ENCODE results near the gene CTIF.

CTIF gene

GRCh38 chr18:48780201-48780912, 241.5 kb downstream of the CTIF start:
- no peak overlapping the region for H3K27ac ChIP-seq (ENCODE audit: insufficient read depth, low read length, poor library complexity, severe bottlenecking)
- H3K27me3 ChIP-seq (replicated peaks; ENCODE audit: control insufficient read depth, insufficient read depth, low read length, poor library complexity, severe bottlenecking) = no peaks in the 10 kb centered on the region
- H3K4me3 ChIP-seq (ENCODE audit: insufficient read depth, low read depth, low read length, poor library complexity, severe bottlenecking) = no peak overlapping the region
- peaks cover 11% of the 10 kb centered on the region for H3K4me1 ChIP-seq (ENCODE audit: control insufficient read depth, insufficient read depth, low read length, poor library complexity, severe bottlenecking)
- H3K36me3 ChIP-seq (ENCODE audit: control insufficient read depth, insufficient read depth, low read length) = no peaks in the 10 kb centered on the region
- no peaks in the 10 kb centered on the region for H3K9me3 ChIP-seq (ENCODE audit: control insufficient read depth, low read length)
- DNase-seq = no peak

GRCh38 chr18:48780913-48781162, 242.0 kb downstream of the CTIF start:
- peaks cover 11% of the 10 kb centered on the region for H3K4me1 ChIP-seq (ENCODE audit: control insufficient read depth, insufficient read depth, low read length, poor library complexity, severe bottlenecking)
- no peaks in the 10 kb centered on the region for H3K9me3 ChIP-seq (ENCODE audit: control insufficient read depth, low read length)
- no peak for DNase-seq
- no peaks in the 10 kb centered on the region for H3K36me3 ChIP-seq (ENCODE audit: control insufficient read depth, insufficient read depth, low read length)
- no peak overlapping the region for H3K4me3 ChIP-seq (ENCODE audit: insufficient read depth, low read depth, low read length, poor library complexity, severe bottlenecking)
- no peak overlapping the region for H3K27ac ChIP-seq (ENCODE audit: insufficient read depth, low read length, poor library complexity, severe bottlenecking)
- H3K27me3 ChIP-seq (replicated peaks; ENCODE audit: control insufficient read depth, insufficient read depth, low read length, poor library complexity, severe bottlenecking) = no peaks in the 10 kb centered on the region

GRCh38 chr18:48781163-48781987, 242.5 kb downstream of the CTIF start:
- no peak for DNase-seq
- Histone ChIP-seq H3K27me3 (replicated peaks; ENCODE audit: control insufficient read depth, insufficient read depth, low read length, poor library complexity, severe bottlenecking) (no peaks in the 10 kb centered on the region), H3K9me3 (ENCODE audit: control insufficient read depth, low read length) (no peaks in the 10 kb centered on the region), H3K4me1 (ENCODE audit: control insufficient read depth, insufficient read depth, low read length, poor library complexity, severe bottlenecking) (peaks cover 11% of the 10 kb centered on the region), H3K27ac (ENCODE audit: insufficient read depth, low read length, poor library complexity, severe bottlenecking) (no peak overlapping the region), H3K36me3 (ENCODE audit: control insufficient read depth, insufficient read depth, low read length) (no peaks in the 10 kb centered on the region), H3K4me3 (ENCODE audit: insufficient read depth, low read depth, low read length, poor library complexity, severe bottlenecking) (no peak overlapping the region)

- no peak overlapping the region for H3K27ac ChIP-seq (ENCODE audit: insufficient read depth, low read length, poor library complexity, severe bottlenecking)
- H3K4me1 ChIP-seq (ENCODE audit: control insufficient read depth, insufficient read depth, low read length, poor library complexity, severe bottlenecking) = peaks cover 7% of the 10 kb centered on the region
Measured at GRCh38 chr18:48781988-48782363, 243.1 kb downstream of the CTIF start.

GRCh38 chr18:48782381-48782861, 243.6 kb downstream of the CTIF start:
- H3K4me3 ChIP-seq (ENCODE audit: insufficient read depth, low read depth, low read length, poor library complexity, severe bottlenecking) = no peak overlapping the region
- no peaks in the 10 kb centered on the region for H3K9me3 ChIP-seq (ENCODE audit: control insufficient read depth, low read length)
- no peak overlapping the region for H3K27ac ChIP-seq (ENCODE audit: insufficient read depth, low read length, poor library complexity, severe bottlenecking)
- H3K27me3 ChIP-seq (replicated peaks; ENCODE audit: control insufficient read depth, insufficient read depth, low read length, poor library complexity, severe bottlenecking) = no peaks in the 10 kb centered on the region
- H3K36me3 ChIP-seq (ENCODE audit: control insufficient read depth, insufficient read depth, low read length) = no peaks in the 10 kb centered on the region
- H3K4me1 ChIP-seq (ENCODE audit: control insufficient read depth, insufficient read depth, low read length, poor library complexity, severe bottlenecking) = peaks cover 3% of the 10 kb centered on the region
- DNase-seq = no peak

More at GRCh38 chr18:48781988-48782363, 243.1 kb downstream of the CTIF start:
- H3K4me3 ChIP-seq (ENCODE audit: insufficient read depth, low read depth, low read length, poor library complexity, severe bottlenecking) = no peak overlapping the region
- H3K9me3 ChIP-seq (ENCODE audit: control insufficient read depth, low read length) = no peaks in the 10 kb centered on the region
- no peak for DNase-seq
- H3K27me3 ChIP-seq (replicated peaks; ENCODE audit: control insufficient read depth, insufficient read depth, low read length, poor library complexity, severe bottlenecking) = no peaks in the 10 kb centered on the region
- no peaks in the 10 kb centered on the region for H3K36me3 ChIP-seq (ENCODE audit: control insufficient read depth, insufficient read depth, low read length)

GRCh38 chr18:48783616-48784520, 245.0 kb downstream of the CTIF start:
- no peak overlapping the region for H3K4me3 ChIP-seq (ENCODE audit: insufficient read depth, low read depth, low read length, poor library complexity, severe bottlenecking)
- no peaks in the 10 kb centered on the region for H3K27me3 ChIP-seq (replicated peaks; ENCODE audit: control insufficient read depth, insufficient read depth, low read length, poor library complexity, severe bottlenecking)
- no peaks in the 10 kb centered on the region for H3K9me3 ChIP-seq (ENCODE audit: control insufficient read depth, low read length)
- no peak for DNase-seq
- H3K27ac ChIP-seq (ENCODE audit: insufficient read depth, low read length, poor library complexity, severe bottlenecking) = no peak overlapping the region
- no peaks in the 10 kb centered on the region for H3K36me3 ChIP-seq (ENCODE audit: control insufficient read depth, insufficient read depth, low read length)
- H3K4me1 ChIP-seq (ENCODE audit: control insufficient read depth, insufficient read depth, low read length, poor library complexity, severe bottlenecking) = no peaks in the 10 kb centered on the region

- Histone ChIP-seq H3K36me3 (ENCODE audit: control insufficient read depth, insufficient read depth, low read length) (no peaks in the 10 kb centered on the region), H3K4me3 (ENCODE audit: insufficient read depth, low read depth, low read length, poor library complexity, severe bottlenecking) (no peak overlapping the region), H3K9me3 (ENCODE audit: control insufficient read depth, low read length) (no peaks in the 10 kb centered on the region), H3K27me3 (replicated peaks; ENCODE audit: control insufficient read depth, insufficient read depth, low read length, poor library complexity, severe bottlenecking) (no peaks in the 10 kb centered on the region), H3K27ac (ENCODE audit: insufficient read depth, low read length, poor library complexity, severe bottlenecking) (no peak overlapping the region), H3K4me1 (ENCODE audit: control insufficient read depth, insufficient read depth, low read length, poor library complexity, severe bottlenecking) (no peaks in the 10 kb centered on the region)
- DNase-seq = no peak
Measured at GRCh38 chr18:48784656-48785055, 245.8 kb downstream of the CTIF start.

- no peaks in the 10 kb centered on the region for H3K9me3 ChIP-seq (ENCODE audit: control insufficient read depth, low read length)
- no peak overlapping the region for H3K4me3 ChIP-seq (ENCODE audit: insufficient read depth, low read depth, low read length, poor library complexity, severe bottlenecking)
- DNase-seq = no peak
- H3K27me3 ChIP-seq (replicated peaks; ENCODE audit: control insufficient read depth, insufficient read depth, low read length, poor library complexity, severe bottlenecking) = no peaks in the 10 kb centered on the region
- no peak overlapping the region for H3K27ac ChIP-seq (ENCODE audit: insufficient read depth, low read length, poor library complexity, severe bottlenecking)
- no peaks in the 10 kb centered on the region for H3K36me3 ChIP-seq (ENCODE audit: control insufficient read depth, insufficient read depth, low read length)
- H3K4me1 ChIP-seq (ENCODE audit: control insufficient read depth, insufficient read depth, low read length, poor library complexity, severe bottlenecking) = no peaks in the 10 kb centered on the region
Measured at GRCh38 chr18:48785091-48785614, 246.3 kb downstream of the CTIF start.

- Histone ChIP-seq H3K4me1 (ENCODE audit: control insufficient read depth, insufficient read depth, low read length, poor library complexity, severe bottlenecking) (no peaks in the 10 kb centered on the region), H3K27ac (ENCODE audit: insufficient read depth, low read length, poor library complexity, severe bottlenecking) (no peak overlapping the region), H3K4me3 (ENCODE audit: insufficient read depth, low read depth, low read length, poor library complexity, severe bottlenecking) (no peak overlapping the region), H3K9me3 (ENCODE audit: control insufficient read depth, low read length) (no peaks in the 10 kb centered on the region), H3K27me3 (replicated peaks; ENCODE audit: control insufficient read depth, insufficient read depth, low read length, poor library complexity, severe bottlenecking) (no peaks in the 10 kb centered on the region), H3K36me3 (ENCODE audit: control insufficient read depth, insufficient read depth, low read length) (no peaks in the 10 kb centered on the region)
- no peak for DNase-seq
Measured at GRCh38 chr18:48785736-48786454, 247.1 kb downstream of the CTIF start.

Data from effector memory CD4-positive, alpha-beta T cell (primary cell).